ENCODE measurements around the gene ACP7.

DNA sequence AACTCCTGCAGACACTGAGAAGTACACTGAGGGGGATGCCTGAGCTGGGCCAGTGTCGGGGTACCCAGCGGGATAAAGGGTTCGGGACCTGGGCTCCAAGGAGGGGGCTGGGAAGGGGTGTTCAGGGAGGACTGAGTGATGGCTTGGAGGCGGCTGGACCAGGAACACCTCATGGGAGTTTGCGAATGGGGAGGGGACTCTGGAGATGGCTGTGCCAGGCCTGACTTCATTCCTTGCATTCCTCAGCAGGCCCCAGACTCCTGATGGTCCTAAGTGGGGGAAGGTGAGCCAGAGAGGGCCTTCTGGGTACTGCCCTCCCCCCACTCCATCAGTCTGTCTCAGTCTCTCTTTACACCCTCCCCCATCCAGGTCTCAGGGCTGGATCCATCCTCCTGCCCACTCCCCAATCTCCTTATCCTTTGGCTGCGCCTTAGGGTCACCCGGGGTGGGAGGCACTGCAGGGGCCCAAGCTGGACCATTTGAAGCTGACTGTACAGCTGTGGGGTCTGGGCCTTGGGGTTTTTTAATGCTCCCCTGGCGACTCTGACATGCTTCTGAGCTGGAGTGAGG, 55.2 kb downstream of the ACP7 start:
- no peak for TF ChIP-seq POLR2A (IDR thresholded peaks at IDR 0.05)
- TF ChIP-seq, protein P1, sequence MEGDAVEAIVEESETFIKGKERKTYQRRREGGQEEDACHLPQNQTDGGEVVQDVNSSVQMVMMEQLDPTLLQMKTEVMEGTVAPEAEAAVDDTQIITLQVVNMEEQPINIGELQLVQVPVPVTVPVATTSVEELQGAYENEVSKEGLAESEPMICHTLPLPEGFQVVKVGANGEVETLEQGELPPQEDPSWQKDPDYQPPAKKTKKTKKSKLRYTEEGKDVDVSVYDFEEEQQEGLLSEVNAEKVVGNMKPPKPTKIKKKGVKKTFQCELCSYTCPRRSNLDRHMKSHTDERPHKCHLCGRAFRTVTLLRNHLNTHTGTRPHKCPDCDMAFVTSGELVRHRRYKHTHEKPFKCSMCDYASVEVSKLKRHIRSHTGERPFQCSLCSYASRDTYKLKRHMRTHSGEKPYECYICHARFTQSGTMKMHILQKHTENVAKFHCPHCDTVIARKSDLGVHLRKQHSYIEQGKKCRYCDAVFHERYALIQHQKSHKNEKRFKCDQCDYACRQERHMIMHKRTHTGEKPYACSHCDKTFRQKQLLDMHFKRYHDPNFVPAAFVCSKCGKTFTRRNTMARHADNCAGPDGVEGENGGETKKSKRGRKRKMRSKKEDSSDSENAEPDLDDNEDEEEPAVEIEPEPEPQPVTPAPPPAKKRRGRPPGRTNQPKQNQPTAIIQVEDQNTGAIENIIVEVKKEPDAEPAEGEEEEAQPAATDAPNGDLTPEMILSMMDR (IDR thresholded peaks at IDR 0.05) = no peak
